NCI-H2107 treated with DMSO at 0.1 percent for 48 hours (cell line): ENCODE results near the gene OSMR.
A peak's percentile ranks its signal among the peaks of the same experiment; 100 is the strongest.

Source experiments
- DNase-seq: peaks from one replicate; lab custom pipeline; 2025; ENCODE audit not compliant: unreplicated experiment; lab: John Stamatoyannopoulos, UW

OSMR gene

GRCh38 chr5:38871058-38871605 is 25.3 kb downstream of the OSMR start:
- no peak for DNase-seq

GRCh38 chr5:38871790-38872551 is 26.2 kb downstream of the OSMR start:
- no peak for DNase-seq

- no peak for DNase-seq
These were observed 27.0 kb downstream of the OSMR start for GRCh38 chr5:38872826-38873225.

- DNase-seq = no peak
These were observed 29.2 kb downstream of the OSMR start for GRCh38 chr5:38874948-38875456.

- no peak for DNase-seq
These were observed 32.7 kb downstream of the OSMR start for GRCh38 chr5:38878391-38879077.

- DNase-seq = no peak
These were observed 33.3 kb downstream of the OSMR start for GRCh38 chr5:38879078-38879460.

GRCh38 chr5:38883842-38884241 is 38.0 kb downstream of the OSMR start:
- no peak for DNase-seq

GRCh38 chr5:38885208-38885607 is 39.4 kb downstream of the OSMR start:
- no peak for DNase-seq

- no peak for DNase-seq
These were observed 42.2 kb downstream of the OSMR start for GRCh38 chr5:38888041-38888440.

GRCh38 chr5:38889424-38889823 is 43.6 kb downstream of the OSMR start:
- DNase-seq = no peak

GRCh38 chr5:38891563-38891962 is 45.8 kb downstream of the OSMR start:
- no peak for DNase-seq

GRCh38 chr5:38892363-38892762 is 46.6 kb downstream of the OSMR start:
- DNase-seq = no peak

- no peak for DNase-seq
These were observed 50.9 kb downstream of the OSMR start for GRCh38 chr5:38896760-38897159.

- DNase-seq = no peak
These were observed 54.1 kb downstream of the OSMR start for GRCh38 chr5:38899936-38900335.

- no peak for DNase-seq
These were observed 59.7 kb downstream of the OSMR start for GRCh38 chr5:38905516-38905915.

GRCh38 chr5:38906503-38906902 is 60.7 kb downstream of the OSMR start:
- DNase-seq = no peak

- DNase-seq = no peak
These were observed 66.1 kb downstream of the OSMR start for GRCh38 chr5:38911933-38912332.

GRCh38 chr5:38913714-38914113 is 67.9 kb downstream of the OSMR start:
- DNase-seq = no peak

- DNase-seq = no peak
These were observed 71.0 kb downstream of the OSMR start for GRCh38 chr5:38916802-38917201.

GRCh38 chr5:38921174-38921573 is 75.4 kb downstream of the OSMR start:
- DNase-seq = no peak

GRCh38 chr5:38922199-38922598 is 76.4 kb downstream of the OSMR start:
- peak; percentile 69 for DNase-seq
